Naive thymus-derived CD4-positive, alpha-beta T cell (primary cell): ENCODE results near the gene PLVAP. TPM values are rescaled to one million over a fixed set of nuclear protein-coding genes. Genes with fewer than 3 reads are reported as not detected.

Source experiments
- ATAC-seq: fragments of 150-1000 bp; cut with Tn5 transposase; 2 replicates; pipeline ENCODE4 v1.10.0; 2021; ENCODE audit warnings: mild to moderate bottlenecking, moderate library complexity
- CTCF ChIA-PET: fragments of 350-600 bp; sonication (Branson Sonifier 250); formaldehyde crosslinking; loops from one replicate; lab custom pipeline; 2021; ENCODE audit warnings: antibody characterized with exemption; lab: Charles Lee
- POLR2A ChIA-PET: fragments of 350-600 bp; sonication (Branson Sonifier 250); formaldehyde crosslinking; loops from one replicate; lab custom pipeline; 2021; ENCODE audit warnings: antibody characterized with exemption, inconsistent platforms; lab: Charles Lee
- DNase-seq, 9 donors: peaks; one replicate each; pipeline versions ENCODE4 v3.0.0 to v3.0.0-alpha.2; 2020 to 2022; ENCODE audit warnings: mixed read lengths in 1 of 9
- H3K27ac ChIP-seq: one replicate; pipeline ENCODE4 v1.7.0; 2013; ENCODE audit warnings: mild to moderate bottlenecking, low read depth, low read length, moderate library complexity
- H3K27me3 ChIP-seq, 2 donors: one replicate each; pipeline ENCODE4 v1.7.0; 2013; ENCODE audit warnings: low read length in 2 of 2, mild to moderate bottlenecking in 2 of 2, moderate library complexity in 2 of 2; ENCODE audit not compliant: control insufficient read depth in 2 of 2, insufficient read depth in 2 of 2
- H3K36me3 ChIP-seq, 3 experiments: 1 replicate in 2 of 3; 2 replicates in 1 of 3; pipeline ENCODE4 v1.7.0; 2013; ENCODE audit warnings: low read length in 3 of 3, mild to moderate bottlenecking in 3 of 3, moderate library complexity in 1 of 3; ENCODE audit not compliant: insufficient read depth in 3 of 3, control insufficient read depth in 2 of 3
- H3K4me1 ChIP-seq, 2 donors: one replicate each; pipeline ENCODE4 v1.7.0; 2013; ENCODE audit warnings: low read length in 2 of 2, mild to moderate bottlenecking in 2 of 2, moderate library complexity in 1 of 2; ENCODE audit not compliant: control insufficient read depth in 2 of 2, insufficient read depth in 2 of 2
- H3K4me3 ChIP-seq: 2 replicates; pipeline ENCODE4 v1.7.0; 2013; ENCODE audit warnings: mild to moderate bottlenecking, low read length
- H3K9me3 ChIP-seq, 3 experiments: 1 replicate in 2 of 3; 2 replicates in 1 of 3; pipeline ENCODE4 v1.7.0; 2013; ENCODE audit warnings: low read length in 3 of 3; ENCODE audit not compliant: control insufficient read depth in 2 of 3
- H3K27ac Mint-ChIP-seq, 9 donors: one replicate each; pipeline ENCODE4 v1.8.0; 2020 to 2022; ENCODE audit warnings: mixed read lengths in 9 of 9, mild to moderate bottlenecking in 8 of 9, moderate library complexity in 5 of 9, inconsistent platforms in 2 of 9
- H3K27me3 Mint-ChIP-seq, 5 donors: one replicate each; pipeline ENCODE4 v1.8.0; 2021 to 2022; ENCODE audit warnings: mixed read lengths in 5 of 5, mild to moderate bottlenecking in 1 of 5
- H3K36me3 Mint-ChIP-seq, 5 donors: one replicate each; pipeline ENCODE4 v1.8.0; 2020 to 2022; ENCODE audit warnings: mixed read lengths in 5 of 5, mild to moderate bottlenecking in 3 of 5, inconsistent platforms in 1 of 5
- H3K4me1 Mint-ChIP-seq, 7 donors: one replicate each; pipeline ENCODE4 v1.8.0; 2020 to 2022; ENCODE audit warnings: mixed read lengths in 7 of 7, mild to moderate bottlenecking in 3 of 7, inconsistent platforms in 1 of 7
- H3K4me3 Mint-ChIP-seq, 10 donors: one replicate each; pipeline ENCODE4 v1.8.0; 2020 to 2022; ENCODE audit warnings: mild to moderate bottlenecking in 10 of 10, mixed read lengths in 10 of 10, moderate library complexity in 6 of 10, inconsistent platforms in 2 of 10
- H3K9me3 Mint-ChIP-seq, 11 donors: one replicate each; pipeline ENCODE4 v1.8.0; 2020 to 2022; ENCODE audit warnings: mixed read lengths in 11 of 11, mild to moderate bottlenecking in 4 of 11, inconsistent platforms in 1 of 11, moderate library complexity in 1 of 11
- intact Hi-C, 2 donors: fragments of 100-400 bp; cut with micrococcal nuclease; formaldehyde crosslinking; loops; one replicate each; pipeline ENCODE4 v1.15.1; 2023
- polyA plus RNA-seq, 2 donors: library from polyadenylated mRNA; unstranded; fragments of 300-500 nt; fragmentation: Illumina TruSeq; gene quantifications; one replicate each; pipeline ENCODE4 v1.2.3, GENCODE V29; 2021
- total RNA-seq, 6 experiments: library from RNA in 5 of 6; stranded (reverse) in 5 of 6; gene quantifications; 1 replicate in 5 of 6; 2 replicates in 1 of 6; pipeline ENCODE4 v1.2.3 and lab custom pipeline; 2021 to 2026

Gene PLVAP
- total and polyA plus RNA-seq, 7 experiments from 2014 or later = 0.24 to 0.43 (median 0.42) TPM; not detected in 4

DNA sequence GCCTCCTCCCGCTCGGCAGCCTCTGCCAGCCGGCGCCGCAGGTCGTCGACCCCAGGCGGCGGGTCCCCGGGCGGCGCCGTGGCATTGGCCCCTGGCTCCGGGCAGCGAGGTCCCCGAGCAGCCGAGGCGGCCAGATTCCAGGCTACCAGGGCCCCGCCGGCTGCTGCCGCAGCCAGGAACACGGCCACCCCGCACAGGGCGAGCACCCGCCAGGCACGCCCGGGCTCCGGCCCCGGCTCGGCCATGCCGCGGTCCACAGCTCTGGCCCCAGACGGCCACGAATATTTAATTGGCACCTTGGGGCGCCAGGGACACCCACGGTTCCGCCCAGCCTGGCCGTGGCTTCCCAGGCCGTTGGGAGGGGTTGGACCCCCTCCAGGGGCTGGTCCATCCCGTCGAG, 16.8 kb upstream of the PLVAP start, which contains the start of gene CCDC194:
CCDC194 (minus strand) TSS at position 283 of the 400 bp plus-strand sequence; CDS start at position 245, 38 bp downstream.
- H3K27me3 ChIP-seq = no peaks in the 10 kb centered on the region
- no peaks in the 10 kb centered on the region for H3K36me3 ChIP-seq
- peak within 1 kb of the TSS in 4 of 10 donors; percentile 25 to 61 (median 30) for H3K4me3 Mint-ChIP-seq
- H3K9me3 ChIP-seq = no peaks in the 10 kb centered on the region
- POLR2A ChIA-PET = interaction anchor here (0.7 to 1.6 kb wide), 3 partner anchors 55 to 75 kb away, joined by 3 to 4 read pairs (median 3); no protein-coding TSS in a partner anchor
- H3K9me3 Mint-ChIP-seq = peaks cover 0 to 3% (median 0%) of the 10 kb centered on the region in 11 donors
- no peak within 1 kb of the TSS for H3K27ac ChIP-seq
- H3K4me1 ChIP-seq = peaks cover 15 to 18% of the 10 kb centered on the region in 2 donors
- H3K4me3 ChIP-seq = no peak within 1 kb of the TSS
- intact Hi-C loops = loop anchor here in 1 of 2 donors (2.0 kb wide), 1 partner anchor 461 kb away; no protein-coding TSS in a partner anchor
- peak within 1 kb of the TSS in 8 of 9 donors; percentile 58 to 89 (median 72) for H3K27ac Mint-ChIP-seq
- H3K27me3 Mint-ChIP-seq = peaks cover 0 to 22% (median 0%) of the 10 kb centered on the region in 5 donors
- CTCF ChIA-PET = interaction anchor here (0.6 to 2.6 kb wide), 7 partner anchors 26 to 226 kb away, joined by 3 to 9 read pairs (median 4); partner anchors contain the start of gene MVB12A
- peaks cover 6 to 27% (median 22%) of the 10 kb centered on the region in 7 donors for H3K4me1 Mint-ChIP-seq
- DNase-seq = no peak
- peaks cover 0 to 15% (median 0%) of the 10 kb centered on the region in 5 donors for H3K36me3 Mint-ChIP-seq
- no peak for ATAC-seq

DNA sequence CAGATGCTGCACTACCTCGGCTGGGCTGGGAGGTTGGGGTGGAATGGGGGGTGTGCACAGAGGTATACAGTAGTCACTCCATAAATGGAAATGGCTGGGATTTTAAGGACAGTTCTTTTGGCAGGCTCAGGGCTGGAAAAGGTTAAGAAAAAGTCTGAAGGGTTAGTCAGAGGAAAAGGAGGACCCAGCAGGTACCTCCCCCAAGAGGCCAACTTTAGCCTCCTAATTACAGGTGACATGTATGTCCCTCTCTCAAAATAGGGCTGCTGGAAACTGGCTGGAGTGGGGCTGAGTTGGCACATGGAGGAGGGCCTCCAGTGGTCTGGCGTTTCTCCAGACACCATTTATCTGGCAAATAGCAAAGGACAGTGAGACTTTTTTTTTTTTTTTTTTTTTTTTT, 15.9 kb upstream of the PLVAP start:
- Histone ChIP-seq H3K4me3 (no peak overlapping the region), H3K4me1 (peaks cover 15 to 18% of the 10 kb centered on the region in 2 donors), H3K27ac (no peak overlapping the region), H3K9me3 (no peaks in the 10 kb centered on the region), H3K36me3 (no peaks in the 10 kb centered on the region), H3K27me3 (no peaks in the 10 kb centered on the region)
- ATAC-seq = no peak
- H3K9me3 Mint-ChIP-seq = peaks cover 0 to 3% (median 0%) of the 10 kb centered on the region in 11 donors
- peaks cover 0 to 13% (median 0%) of the 10 kb centered on the region in 5 donors for H3K36me3 Mint-ChIP-seq
- ChIA-PET CTCF (no interaction called here), POLR2A (interaction anchor here (0.6 to 1.6 kb wide), 2 partner anchors 75 to 178 kb away, joined by 3 read pairs; no protein-coding TSS in a partner anchor)
- H3K27me3 Mint-ChIP-seq = peaks cover 0 to 28% (median 0%) of the 10 kb centered on the region in 5 donors
- H3K4me1 Mint-ChIP-seq = peaks cover 6 to 27% (median 22%) of the 10 kb centered on the region in 7 donors
- DNase-seq = no peak
- H3K27ac Mint-ChIP-seq = peak overlapping the region in 1 of 9 donors; percentile 55
- peak overlapping the region in 1 of 10 donors; percentile 20 for H3K4me3 Mint-ChIP-seq
- intact Hi-C loops = no loop called here

DNA sequence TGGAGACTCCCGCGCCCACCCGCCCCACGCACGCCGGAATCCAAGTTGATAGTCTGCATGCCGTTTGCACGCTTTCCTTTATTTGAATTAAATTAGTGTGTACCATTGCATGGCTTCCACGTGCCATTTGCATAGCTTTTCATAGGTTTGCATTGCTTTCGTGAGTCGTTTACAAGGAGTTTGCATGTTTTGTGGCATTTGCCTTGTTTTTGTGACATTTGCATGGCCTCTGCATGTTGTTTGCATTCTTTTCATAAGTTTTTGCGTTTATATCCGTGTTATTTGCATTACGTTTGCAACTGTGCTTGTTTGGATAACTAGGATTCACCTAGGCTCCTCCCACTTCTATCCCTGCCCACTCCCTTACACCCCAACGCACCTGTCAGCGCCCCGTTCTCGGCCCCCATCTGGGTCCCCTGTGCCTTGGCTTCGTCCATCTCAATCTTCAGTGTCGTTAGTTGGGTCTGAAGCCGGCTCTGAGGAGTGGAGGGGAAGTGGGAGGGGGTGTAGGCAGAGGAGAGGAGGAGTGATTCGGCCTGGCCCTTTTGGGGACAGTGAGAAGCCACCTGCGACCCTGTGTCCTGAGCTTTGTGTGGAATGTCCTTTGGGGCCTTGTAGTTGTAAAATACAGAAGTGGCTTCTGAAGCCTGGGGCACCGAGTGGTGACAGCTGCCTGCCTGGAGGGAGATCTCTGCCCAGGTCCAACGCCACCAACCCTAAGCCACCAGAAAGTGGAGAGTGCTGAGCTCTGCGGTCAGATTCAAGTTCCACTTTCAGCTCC, 14.4 kb upstream of the PLVAP start:
- POLR2A ChIA-PET = interaction anchor here (0.7 to 1.2 kb wide), 7 partner anchors 12 to 363 kb away, joined by 3 to 4 read pairs (median 3); partner anchors contain the start of gene USE1
- peak overlapping the region; percentile 72 to 98 (median 92) for H3K4me3 Mint-ChIP-seq
- Histone ChIP-seq H3K36me3 (no peaks in the 10 kb centered on the region), H3K27ac (no peak overlapping the region), H3K4me3 (peak overlapping the region; percentile 84), H3K4me1 (peaks cover 15 to 18% of the 10 kb centered on the region in 2 donors), H3K9me3 (no peaks in the 10 kb centered on the region), H3K27me3 (no peaks in the 10 kb centered on the region)
- intact Hi-C loops = loop anchor here (1.0 to 2.0 kb wide), 11 partner anchors 9 to 317 kb away; partner anchors contain the start of genes BABAM1 (in 1 of the 2), BST2 (in 1 of the 2), GTPBP3 (in 1 of the 2) and HAUS8 (in 1 of the 2)
- CTCF ChIA-PET = interaction anchor here (0.7 to 1.3 kb wide), 7 partner anchors 28 to 208 kb away, joined by 3 to 5 read pairs (median 4); no protein-coding TSS in a partner anchor
- DNase-seq (no peak), ATAC-seq (no peak)
- H3K27me3 Mint-ChIP-seq = peaks cover 0 to 28% (median 0%) of the 10 kb centered on the region in 5 donors
- H3K4me1 Mint-ChIP-seq = peaks cover 6 to 27% (median 20%) of the 10 kb centered on the region in 7 donors
- peak overlapping the region in 5 of 9 donors; percentile 15 to 74 (median 43) for H3K27ac Mint-ChIP-seq
- H3K36me3 Mint-ChIP-seq = peaks cover 0 to 9% (median 0%) of the 10 kb centered on the region in 5 donors
- H3K9me3 Mint-ChIP-seq = peaks cover 0 to 3% (median 0%) of the 10 kb centered on the region in 11 donors

DNA sequence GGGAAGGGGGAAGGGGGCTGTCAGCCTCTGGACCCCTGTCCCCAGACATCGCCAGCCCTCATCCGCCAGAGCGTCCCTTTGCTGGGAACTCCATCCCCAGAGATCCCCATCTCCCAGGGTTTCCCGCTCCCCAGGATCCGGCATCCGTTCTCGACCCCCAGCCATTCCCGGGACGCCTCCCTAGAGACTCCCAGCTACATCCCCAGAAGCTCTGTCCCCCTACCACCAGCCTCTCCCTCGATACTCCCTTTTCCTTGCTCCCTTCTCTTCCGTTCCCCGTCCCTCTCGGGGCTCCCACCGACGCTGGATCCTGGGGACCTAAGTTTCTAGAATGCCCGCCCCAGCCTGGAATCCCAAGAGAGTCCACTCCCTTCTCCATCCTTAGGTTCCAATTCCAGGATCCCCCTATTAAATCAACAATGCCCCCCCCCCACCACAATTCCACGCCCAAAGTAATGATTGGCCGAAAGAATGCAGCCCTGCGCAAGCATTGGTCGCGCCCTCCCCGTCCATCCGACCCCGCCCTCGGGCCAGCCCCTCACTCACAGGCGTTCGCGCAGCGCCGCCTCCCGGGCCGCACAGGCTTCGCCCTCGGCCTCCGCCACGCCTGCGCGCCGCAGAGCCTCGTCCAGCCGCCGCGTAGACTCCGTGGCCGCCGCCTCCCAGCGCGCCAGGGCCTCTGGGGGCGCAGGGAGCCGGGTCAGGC, 13.7 kb upstream of the PLVAP start:
- peaks cover 0 to 9% (median 0%) of the 10 kb centered on the region in 5 donors for H3K36me3 Mint-ChIP-seq
- peak overlapping the region; percentile 84 for H3K4me3 ChIP-seq
- H3K27ac ChIP-seq = peak overlapping the region; percentile 2
- DNase-seq = peak; percentile 77 to 93 (median 85)
- peak overlapping the region; percentile 85 to 98 (median 92) for H3K4me3 Mint-ChIP-seq
- ChIA-PET POLR2A (interaction anchor here (0.6 to 1.2 kb wide), 5 partner anchors 13 to 362 kb away, joined by 3 to 4 read pairs (median 3); partner anchors contain the start of genes GTPBP3 and USE1), CTCF (interaction anchor here (0.5 to 1.6 kb wide), 2 partner anchors 10 to 60 kb away, joined by 3 to 5 read pairs; no protein-coding TSS in a partner anchor)
- intact Hi-C loops = loop anchor here (1.0 to 2.0 kb wide), 11 partner anchors 9 to 316 kb away; partner anchors contain the start of genes BABAM1 (in 1 of the 2), BST2 (in 1 of the 2), GTPBP3 (in 1 of the 2) and HAUS8 (in 1 of the 2)
- peak overlapping the region in 5 of 9 donors; percentile 28 to 92 (median 61) for H3K27ac Mint-ChIP-seq
- peaks cover 15 to 18% of the 10 kb centered on the region in 2 donors for H3K4me1 ChIP-seq
- peaks cover 6 to 30% (median 20%) of the 10 kb centered on the region in 7 donors for H3K4me1 Mint-ChIP-seq
- H3K36me3 ChIP-seq = no peaks in the 10 kb centered on the region
- H3K27me3 ChIP-seq = no peaks in the 10 kb centered on the region
- H3K9me3 Mint-ChIP-seq = peaks cover 0 to 3% (median 0%) of the 10 kb centered on the region in 11 donors
- peaks cover 0 to 28% (median 0%) of the 10 kb centered on the region in 5 donors for H3K27me3 Mint-ChIP-seq
- no peaks in the 10 kb centered on the region for H3K9me3 ChIP-seq
- ATAC-seq = peak; percentile 100

DNA sequence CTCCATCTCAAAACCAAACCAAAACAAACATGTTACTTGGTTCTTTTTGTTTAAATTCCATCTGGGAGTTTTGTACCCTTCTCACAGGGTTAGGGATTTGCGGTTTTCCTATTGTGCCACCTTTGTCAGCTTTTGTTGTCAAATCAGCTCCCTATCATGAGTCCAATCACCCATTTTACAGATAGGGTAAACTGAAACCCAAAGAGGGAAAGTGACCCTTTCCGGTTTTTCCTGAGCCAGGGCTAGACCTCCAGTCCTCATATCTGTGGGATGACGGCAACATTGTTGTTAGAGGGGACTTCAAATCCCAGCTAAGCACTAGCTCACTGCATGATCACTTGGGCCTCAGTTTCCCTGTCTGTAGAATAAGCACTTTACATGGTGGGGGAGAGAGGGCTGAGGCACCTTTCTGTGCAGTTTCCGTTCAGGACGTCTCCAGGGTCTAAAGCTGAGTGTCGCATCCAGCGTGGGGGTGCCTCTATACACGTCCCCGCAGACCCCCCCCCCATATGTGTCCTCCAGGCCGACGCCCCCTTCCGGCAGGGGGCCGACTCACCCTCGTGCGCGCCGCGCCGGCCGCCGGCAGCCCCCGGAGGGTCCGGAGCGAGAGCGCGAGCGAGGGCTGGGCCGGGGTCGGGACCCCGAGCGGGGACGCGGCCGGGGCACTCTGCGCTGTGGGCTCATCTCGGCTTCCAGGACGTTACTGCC, 13.0 kb upstream of the PLVAP start:
- Histone ChIP-seq H3K9me3 (no peaks in the 10 kb centered on the region), H3K4me1 (peaks cover 12 to 16% of the 10 kb centered on the region in 2 donors), H3K27me3 (no peaks in the 10 kb centered on the region), H3K36me3 (no peaks in the 10 kb centered on the region), H3K4me3 (peak overlapping the region; percentile 84), H3K27ac (peak overlapping the region; percentile 2)
- ATAC-seq = no peak
- H3K4me3 Mint-ChIP-seq = peak overlapping the region; percentile 85 to 98 (median 92)
- ChIA-PET CTCF (interaction anchor here (0.5 to 2.5 kb wide), 11 partner anchors 9 to 183 kb away, joined by 3 to 10 read pairs (median 4); partner anchors contain the start of genes MRPL34 and MVB12A), POLR2A (interaction anchor here (0.9 to 1.2 kb wide), 4 partner anchors 13 to 97 kb away, joined by 3 to 4 read pairs (median 3); partner anchors contain the start of genes DDA1 and GTPBP3)
- H3K36me3 Mint-ChIP-seq = peaks cover 0 to 8% (median 0%) of the 10 kb centered on the region in 5 donors
- H3K27ac Mint-ChIP-seq = peak overlapping the region in 1 of 9 donors; percentile 28
- DNase-seq = no peak
- H3K27me3 Mint-ChIP-seq = peaks cover 0 to 28% (median 0%) of the 10 kb centered on the region in 5 donors
- peaks cover 6 to 26% (median 17%) of the 10 kb centered on the region in 7 donors for H3K4me1 Mint-ChIP-seq
- H3K9me3 Mint-ChIP-seq = peaks cover 0 to 3% (median 0%) of the 10 kb centered on the region in 11 donors
- intact Hi-C loops = loop anchor here in 1 of 2 donors (2.0 kb wide), 4 partner anchors 15 to 315 kb away; partner anchors contain the start of genes BST2, GTPBP3, HAUS8 and MYO9B
